Activated naive CD4-positive, alpha-beta T cell treated with anti-CD3 and anti-CD28 coated beads, Interleukin-2, amount 50 U/mL, for 24 hours (primary cell): Measurements from ENCODE around the gene STIL.
"Not testable (repeated sequence)": the region's sequence is repeated elsewhere in the genome, so short reads cannot be mapped to it uniquely, and the experiment has no call there.

Source experiments
- H3K27ac Mint-ChIP-seq: one replicate; pipeline ENCODE4 v1.8.0; 2021; ENCODE audit warnings: mild to moderate bottlenecking, mixed read lengths
- H3K27me3 Mint-ChIP-seq: one replicate; pipeline ENCODE4 v1.8.0; 2021; ENCODE audit warnings: mixed read lengths
- H3K36me3 Mint-ChIP-seq: one replicate; pipeline ENCODE4 v1.8.0; 2021; ENCODE audit warnings: mixed read lengths
- H3K4me1 Mint-ChIP-seq: one replicate; pipeline ENCODE4 v1.8.0; 2021; ENCODE audit warnings: mixed read lengths
- H3K4me3 Mint-ChIP-seq: one replicate; pipeline ENCODE4 v1.8.0; 2021; ENCODE audit warnings: mild to moderate bottlenecking, mixed read lengths
- H3K9me3 Mint-ChIP-seq: one replicate; pipeline ENCODE4 v1.8.0; 2021; ENCODE audit warnings: mixed read lengths

Gene STIL

DNA sequence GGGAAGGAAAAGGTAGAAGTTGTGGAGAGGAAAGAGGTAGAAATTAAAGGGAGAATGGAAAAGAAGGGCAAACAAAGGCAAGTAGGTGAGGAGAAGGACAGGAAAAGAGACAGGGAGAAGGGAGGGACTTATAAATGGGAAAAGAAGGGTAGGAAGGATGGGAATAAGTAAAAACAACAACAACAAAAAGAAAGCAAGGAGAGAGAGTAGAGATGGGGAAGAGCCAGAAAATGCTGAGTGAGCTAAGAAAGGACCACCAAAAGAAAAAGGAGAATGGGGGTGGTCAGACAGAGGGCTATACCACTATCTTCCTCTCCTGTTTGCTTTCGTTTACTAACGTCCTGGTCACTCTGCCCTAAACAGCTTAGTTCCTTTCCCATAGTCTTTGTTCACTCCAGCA is 17.9 kb upstream of the STIL start:
- Mint-ChIP-seq H3K27me3 (no peaks in the 10 kb centered on the region), H3K4me1 (peaks cover 19% of the 10 kb centered on the region), H3K9me3 (no peaks in the 10 kb centered on the region), H3K27ac (peak overlapping the region; percentile 30), H3K4me3 (no peak overlapping the region), H3K36me3 (no peaks in the 10 kb centered on the region)

- no peaks in the 10 kb centered on the region for H3K27me3 Mint-ChIP-seq
- peaks cover 10% of the 10 kb centered on the region for H3K4me1 Mint-ChIP-seq
- no peak overlapping the region for H3K4me3 Mint-ChIP-seq
- H3K9me3 Mint-ChIP-seq: no peaks in the 10 kb centered on the region
- H3K36me3 Mint-ChIP-seq: no peaks in the 10 kb centered on the region
- H3K27ac Mint-ChIP-seq: no peak overlapping the region
These were observed 16.3 kb upstream of the STIL start for GRCh38 chr1:47330212-47330611.

DNA sequence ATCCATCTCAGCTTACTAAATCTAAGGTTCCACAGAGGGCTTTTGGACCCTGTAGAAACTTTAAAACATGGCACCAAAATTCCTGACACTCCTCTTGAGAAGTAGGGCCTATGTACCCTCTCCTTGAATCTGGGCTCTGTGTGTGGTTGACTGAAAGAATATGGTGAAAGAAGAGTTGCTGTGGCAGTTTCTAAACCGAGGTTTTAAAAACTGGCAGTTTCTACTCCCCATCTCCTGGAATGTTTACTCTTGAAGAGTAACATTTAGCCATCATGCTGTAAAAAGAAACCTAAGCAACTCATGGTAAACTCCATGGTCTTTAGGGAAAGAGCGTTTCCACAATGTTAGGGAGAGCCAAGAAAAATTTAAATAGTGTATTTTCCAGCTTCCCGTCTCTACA is 15.0 kb upstream of the STIL start:
- no peaks in the 10 kb centered on the region for H3K9me3 Mint-ChIP-seq
- H3K36me3 Mint-ChIP-seq: no peaks in the 10 kb centered on the region
- H3K4me1 Mint-ChIP-seq: peaks cover 4% of the 10 kb centered on the region
- H3K27me3 Mint-ChIP-seq: no peaks in the 10 kb centered on the region
- no peak overlapping the region for H3K27ac Mint-ChIP-seq
- H3K4me3 Mint-ChIP-seq: no peak overlapping the region

DNA sequence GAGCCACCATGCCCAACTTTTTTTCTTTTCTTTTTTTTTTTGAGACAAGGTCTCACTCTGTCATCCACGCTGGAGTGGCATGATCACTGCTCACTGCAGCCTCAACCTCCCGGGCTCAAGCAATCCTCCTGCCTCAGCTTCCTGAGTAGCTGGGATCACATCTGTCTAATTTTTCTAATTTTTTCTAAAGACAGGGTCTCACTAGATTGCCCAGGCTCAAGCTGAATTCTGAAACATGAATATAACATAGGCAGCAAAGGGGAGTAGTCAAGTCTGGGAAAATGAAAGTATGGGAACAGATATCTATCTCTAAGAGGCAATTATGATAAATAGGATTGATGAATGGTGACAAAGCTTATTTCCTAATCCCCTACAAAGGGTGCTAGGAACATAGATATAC is 12.3 kb upstream of the STIL start:
- Mint-ChIP-seq H3K4me1 (no peaks in the 10 kb centered on the region), H3K27me3 (no peaks in the 10 kb centered on the region), H3K9me3 (no peaks in the 10 kb centered on the region), H3K36me3 (no peaks in the 10 kb centered on the region), H3K27ac (no peak overlapping the region), H3K4me3 (no peak overlapping the region)

GRCh38 chr1:47325528-47325927 is 11.6 kb upstream of the STIL start:
- Mint-ChIP-seq H3K27me3 (no peaks in the 10 kb centered on the region), H3K36me3 (no peaks in the 10 kb centered on the region), H3K4me3 (no peak overlapping the region), H3K9me3 (no peaks in the 10 kb centered on the region), H3K4me1 (no peaks in the 10 kb centered on the region), H3K27ac (no peak overlapping the region)

DNA sequence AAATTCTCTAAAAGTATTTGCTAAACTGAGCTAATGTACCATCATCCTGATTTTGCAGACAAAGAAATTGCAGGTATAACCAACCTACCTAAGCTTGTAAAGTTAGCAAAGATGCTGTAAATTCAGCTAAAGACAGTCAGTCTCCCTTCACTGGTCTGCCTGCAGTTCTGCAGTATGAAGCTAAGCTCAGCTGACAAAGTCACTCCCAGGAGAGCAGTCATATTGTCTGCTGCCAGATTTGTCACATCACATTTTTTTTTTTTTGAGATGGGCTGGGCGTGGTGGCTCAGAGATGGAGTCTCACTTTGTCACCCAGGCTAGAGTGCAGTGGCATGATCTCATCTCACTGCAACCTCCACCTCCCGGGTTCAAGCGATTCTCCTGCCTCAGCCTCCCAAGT is 10.7 kb upstream of the STIL start:
- no peak overlapping the region for H3K4me3 Mint-ChIP-seq
- H3K36me3 Mint-ChIP-seq: no peaks in the 10 kb centered on the region
- no peaks in the 10 kb centered on the region for H3K9me3 Mint-ChIP-seq
- no peaks in the 10 kb centered on the region for H3K27me3 Mint-ChIP-seq
- H3K27ac Mint-ChIP-seq: no peak overlapping the region
- no peaks in the 10 kb centered on the region for H3K4me1 Mint-ChIP-seq

GRCh38 chr1:47323599-47324031 is 9.7 kb upstream of the STIL start:
- H3K36me3 Mint-ChIP-seq: no peaks in the 10 kb centered on the region
- no peaks in the 10 kb centered on the region for H3K27me3 Mint-ChIP-seq
- no peaks in the 10 kb centered on the region for H3K4me1 Mint-ChIP-seq
- H3K4me3 Mint-ChIP-seq: no peak overlapping the region
- H3K27ac Mint-ChIP-seq: no peak overlapping the region
- H3K9me3 Mint-ChIP-seq: no peaks in the 10 kb centered on the region

GRCh38 chr1:47319968-47320367 is 6.0 kb upstream of the STIL start:
- not testable (repeated sequence) for H3K4me1 Mint-ChIP-seq, H3K36me3 Mint-ChIP-seq, H3K27me3 Mint-ChIP-seq, H3K9me3 Mint-ChIP-seq, H3K27ac Mint-ChIP-seq, H3K4me3 Mint-ChIP-seq

- Mint-ChIP-seq H3K36me3 (no peaks in the 10 kb centered on the region), H3K27me3 (no peaks in the 10 kb centered on the region), H3K27ac (no peak overlapping the region), H3K4me3 (no peak overlapping the region), H3K9me3 (no peaks in the 10 kb centered on the region), H3K4me1 (peaks cover 14% of the 10 kb centered on the region)
These were observed 3.9 kb upstream of the STIL start for GRCh38 chr1:47317841-47318240.

- Mint-ChIP-seq H3K4me1 (peaks cover 13% of the 10 kb centered on the region), H3K27ac (no peak overlapping the region), H3K4me3 (no peak overlapping the region), H3K36me3 (peaks cover 1% of the 10 kb centered on the region), H3K27me3 (no peaks in the 10 kb centered on the region), H3K9me3 (no peaks in the 10 kb centered on the region)
These were observed 4.5 kb downstream of the STIL start for GRCh38 chr1:47309427-47309826.

DNA sequence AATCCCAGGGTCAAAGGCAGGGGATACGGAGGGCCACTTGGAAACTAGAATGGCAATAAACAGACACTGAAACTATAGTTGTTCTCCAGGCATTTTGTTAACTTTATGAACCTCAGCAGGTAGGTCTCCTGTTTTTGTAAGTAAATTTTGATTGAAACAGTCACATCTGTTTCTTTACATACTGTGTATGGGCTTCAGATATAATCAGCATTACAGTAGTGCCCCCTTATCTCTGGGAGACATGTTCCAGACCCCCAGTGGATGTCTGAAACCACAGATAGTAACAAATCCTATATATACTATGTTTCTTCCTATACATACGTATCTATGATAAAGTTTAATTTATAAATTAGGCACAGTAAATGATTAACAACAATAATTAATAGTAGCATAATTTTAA is 11.5 kb downstream of the STIL start:
- H3K27me3 Mint-ChIP-seq: no peaks in the 10 kb centered on the region
- no peak overlapping the region for H3K27ac Mint-ChIP-seq
- H3K9me3 Mint-ChIP-seq: no peaks in the 10 kb centered on the region
- H3K4me3 Mint-ChIP-seq: no peak overlapping the region
- H3K4me1 Mint-ChIP-seq: no peaks in the 10 kb centered on the region
- H3K36me3 Mint-ChIP-seq: peaks cover 11% of the 10 kb centered on the region

DNA sequence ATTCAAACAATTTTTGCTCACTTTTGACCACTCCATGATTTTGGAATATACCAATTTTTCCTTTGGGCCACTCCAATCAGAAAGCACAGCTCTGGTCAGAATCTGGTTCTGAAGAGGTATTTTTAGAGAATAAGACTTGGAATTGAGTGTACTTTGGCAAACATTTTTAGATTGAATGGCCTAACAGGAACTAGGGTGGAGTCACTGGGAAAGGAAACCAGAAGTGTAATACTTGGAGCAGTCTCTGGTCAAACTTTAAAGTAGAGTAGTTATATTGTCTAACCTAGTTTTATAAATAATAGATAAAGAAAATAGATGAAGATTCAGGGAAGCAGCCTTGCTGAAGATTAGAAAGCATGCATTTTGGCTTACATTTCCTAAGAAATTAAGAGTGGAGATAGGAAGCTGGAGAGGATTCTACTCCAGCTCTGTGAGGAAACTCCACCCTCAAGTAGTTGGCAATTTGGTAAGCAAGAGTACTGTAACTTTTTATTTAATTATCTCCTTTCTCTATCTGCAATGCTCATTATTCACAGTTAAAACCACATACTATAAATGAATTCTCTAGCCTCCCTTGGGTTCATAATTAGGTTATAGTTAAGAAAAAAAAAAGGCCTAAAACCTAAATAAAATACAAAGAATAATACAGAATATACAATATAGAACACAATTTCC is 15.8 kb downstream of the STIL start:
- Mint-ChIP-seq H3K27me3 (no peaks in the 10 kb centered on the region), H3K9me3 (no peaks in the 10 kb centered on the region), H3K27ac (no peak overlapping the region), H3K4me1 (no peaks in the 10 kb centered on the region), H3K36me3 (peaks cover 8% of the 10 kb centered on the region), H3K4me3 (no peak overlapping the region)

DNA sequence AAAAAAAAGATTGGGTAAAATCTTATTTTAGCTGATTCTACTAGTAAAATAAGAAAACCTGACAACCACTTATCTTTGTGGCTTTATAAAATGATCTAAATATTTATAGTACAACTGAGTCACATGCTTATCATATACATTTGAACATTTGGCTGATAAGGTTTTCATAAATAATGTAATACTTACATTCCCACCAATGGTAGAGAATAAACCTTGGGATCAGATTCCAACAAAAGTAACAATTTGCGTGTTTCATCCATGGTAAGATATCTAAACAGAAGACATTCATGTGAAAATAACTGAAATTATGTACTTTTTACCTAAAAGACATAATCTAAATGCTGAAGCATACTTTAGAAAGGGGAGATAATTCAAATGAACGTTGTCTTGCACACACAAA is 18.4 kb downstream of the STIL start:
- Mint-ChIP-seq H3K9me3 (no peaks in the 10 kb centered on the region), H3K4me1 (no peaks in the 10 kb centered on the region), H3K36me3 (peaks cover under 1% of the 10 kb centered on the region)

GRCh38 chr1:47294863-47295262 is 19.1 kb downstream of the STIL start:
- not testable (repeated sequence) for H3K4me1 Mint-ChIP-seq, H3K27me3 Mint-ChIP-seq, H3K9me3 Mint-ChIP-seq, H3K4me3 Mint-ChIP-seq, H3K36me3 Mint-ChIP-seq, H3K27ac Mint-ChIP-seq

More for the DNA sequence above, 18.4 kb downstream of the STIL start:
- Mint-ChIP-seq H3K4me3 (no peak overlapping the region), H3K27me3 (no peaks in the 10 kb centered on the region), H3K27ac (no peak overlapping the region)

DNA sequence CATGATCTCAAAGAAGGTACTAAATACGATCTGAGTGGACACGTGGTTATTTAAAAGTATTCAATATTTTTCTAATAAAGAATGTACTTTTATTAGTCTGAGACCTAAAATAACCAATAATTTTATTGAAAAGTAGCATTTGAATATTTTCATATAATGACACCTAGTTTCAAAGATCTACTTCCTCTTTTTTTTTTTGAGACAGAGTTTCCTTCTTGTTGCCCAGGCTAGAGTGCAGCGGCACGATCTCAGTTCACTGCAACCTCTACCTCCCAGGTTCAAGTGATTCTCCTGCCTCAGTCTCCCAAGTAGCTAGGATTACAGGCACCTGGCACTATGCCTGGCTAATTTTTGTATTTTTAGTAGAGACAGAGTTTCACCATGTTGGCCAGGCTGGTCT is 25.8 kb downstream of the STIL start:
- H3K9me3 Mint-ChIP-seq, H3K27me3 Mint-ChIP-seq, H3K27ac Mint-ChIP-seq, H3K4me3 Mint-ChIP-seq, H3K36me3 Mint-ChIP-seq, H3K4me1 Mint-ChIP-seq: not testable (repeated sequence)

DNA sequence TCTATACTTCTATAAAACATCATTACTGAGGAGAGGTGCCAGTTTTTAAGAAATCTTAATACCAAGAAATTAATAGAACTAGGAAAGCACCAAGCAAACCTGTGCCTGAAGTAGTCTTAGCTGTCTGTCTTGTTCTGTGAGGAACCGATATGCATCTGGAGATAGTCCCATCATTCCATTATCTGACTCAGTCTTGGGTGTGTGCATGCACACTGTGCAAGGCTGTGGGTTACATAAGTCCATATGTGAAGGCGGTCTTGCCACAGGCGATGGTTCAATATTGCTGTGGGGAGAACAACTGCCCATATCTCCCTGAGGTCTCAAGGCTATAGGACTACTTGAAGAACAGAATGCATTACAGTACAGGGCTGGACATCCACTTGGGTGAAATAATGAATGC is 33.8 kb downstream of the STIL start:
- Mint-ChIP-seq H3K27ac (no peak overlapping the region), H3K9me3 (no peaks in the 10 kb centered on the region), H3K4me3 (no peak overlapping the region), H3K36me3 (peaks cover 7% of the 10 kb centered on the region), H3K4me1 (no peaks in the 10 kb centered on the region), H3K27me3 (no peaks in the 10 kb centered on the region)

DNA sequence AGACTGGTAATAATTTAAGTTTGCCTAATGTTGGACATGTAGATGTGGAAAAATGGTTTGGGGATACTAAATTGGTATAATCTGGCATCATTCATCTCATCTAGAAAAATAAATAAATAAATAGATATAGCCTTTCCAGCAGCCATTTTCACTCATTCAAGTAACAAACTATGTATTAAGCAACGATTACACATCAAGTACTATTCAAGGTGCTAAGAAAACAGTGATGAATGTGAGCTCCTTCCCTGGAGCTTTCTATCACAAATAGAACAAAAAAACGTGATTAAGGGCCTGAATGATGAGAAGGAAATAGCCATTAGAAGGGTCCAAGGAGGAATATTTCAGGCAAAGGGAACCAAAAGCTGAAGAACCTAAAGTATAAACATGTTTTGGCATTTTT is 37.1 kb downstream of the STIL start:
- no peaks in the 10 kb centered on the region for H3K4me1 Mint-ChIP-seq
- H3K4me3 Mint-ChIP-seq: no peak overlapping the region
- peaks cover 6% of the 10 kb centered on the region for H3K36me3 Mint-ChIP-seq
- no peaks in the 10 kb centered on the region for H3K27me3 Mint-ChIP-seq
- no peak overlapping the region for H3K27ac Mint-ChIP-seq
- H3K9me3 Mint-ChIP-seq: no peaks in the 10 kb centered on the region
